GM21528 (cell line): ENCODE measurements around the gene GRK6.

Source experiments
- ATAC-seq: cut with Tn5 transposase; IDR thresholded peaks from one replicate; pipeline ENCODE4 v1.9.1; 2021; ENCODE audit warnings: mild to moderate bottlenecking, moderate library complexity; ENCODE audit not compliant: unreplicated experiment, low FRiP score

The GRK6 gene

GRCh38 chr5:177437623-177438022 is 11.1 kb downstream of the GRK6 start:
- no peak for ATAC-seq

GRCh38 chr5:177438468-177438867 is 12.0 kb downstream of the GRK6 start:
- no peak for ATAC-seq

- ATAC-seq, result no peak
Observed at GRCh38 chr5:177439518-177440053, 13.1 kb downstream of the GRK6 start.

- ATAC-seq, result no peak
Observed at GRCh38 chr5:177440211-177440989, 13.9 kb downstream of the GRK6 start.

- ATAC-seq, result no peak
Observed at GRCh38 chr5:177440990-177441780, 14.7 kb downstream of the GRK6 start.

- ATAC-seq, result no peak
Observed at GRCh38 chr5:177442066-177442826, 15.8 kb downstream of the GRK6 start.

GRCh38 chr5:177443144-177443983 is 16.9 kb downstream of the GRK6 start:
- no peak for ATAC-seq

- ATAC-seq, result no peak
Observed at GRCh38 chr5:177444106-177445051, 17.9 kb downstream of the GRK6 start.

- no peak for ATAC-seq
Observed at GRCh38 chr5:177445052-177445916, 18.8 kb downstream of the GRK6 start.

GRCh38 chr5:177445917-177446199 is 19.4 kb downstream of the GRK6 start:
- no peak for ATAC-seq

GRCh38 chr5:177446200-177447065 is 20.0 kb downstream of the GRK6 start, which contains the start of gene PRR7:
Gene PRR7 (plus strand): TSS chr5:177446814. CDS start chr5:177455068, 8,254 bp downstream.
- ATAC-seq, result peak; percentile 47

- peak; percentile 23 for ATAC-seq
Observed at GRCh38 chr5:177447066-177447610, 20.7 kb downstream of the GRK6 start.

GRCh38 chr5:177447611-177448243 is 21.3 kb downstream of the GRK6 start:
- ATAC-seq, result no peak

GRCh38 chr5:177448244-177448950 is 21.9 kb downstream of the GRK6 start:
- no peak for ATAC-seq

- ATAC-seq, result no peak
Observed at GRCh38 chr5:177449140-177450061, 22.9 kb downstream of the GRK6 start.
